T-helper 22 cell (primary cell): ENCODE data around the gene TTC32.

Source experiments
- DNase-seq: peaks from one replicate; pipeline ENCODE4 v3.0.0-alpha.2; 2020; ENCODE audit warnings: low read depth

Gene TTC32

DNA sequence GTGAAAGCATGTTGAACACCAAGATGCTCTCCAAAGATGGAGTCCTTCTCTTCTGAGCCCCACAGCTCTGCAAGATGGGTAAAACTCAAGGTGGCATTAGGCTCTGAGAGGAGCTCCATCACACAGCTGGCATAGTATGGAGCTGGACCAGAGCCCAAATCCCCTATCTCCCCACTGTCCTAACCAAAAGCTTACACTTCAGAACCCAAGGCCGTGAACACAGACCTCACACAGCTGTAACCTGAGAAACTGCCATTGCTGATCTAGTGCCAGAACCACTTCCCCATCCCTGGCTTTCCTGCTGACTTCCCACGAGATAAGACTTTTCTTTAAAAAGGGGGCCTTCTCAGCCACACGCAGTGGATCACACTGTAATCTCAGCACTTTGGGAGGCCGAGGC lies 25.0 kb downstream of the TTC32 start:
- no peak for DNase-seq

DNA sequence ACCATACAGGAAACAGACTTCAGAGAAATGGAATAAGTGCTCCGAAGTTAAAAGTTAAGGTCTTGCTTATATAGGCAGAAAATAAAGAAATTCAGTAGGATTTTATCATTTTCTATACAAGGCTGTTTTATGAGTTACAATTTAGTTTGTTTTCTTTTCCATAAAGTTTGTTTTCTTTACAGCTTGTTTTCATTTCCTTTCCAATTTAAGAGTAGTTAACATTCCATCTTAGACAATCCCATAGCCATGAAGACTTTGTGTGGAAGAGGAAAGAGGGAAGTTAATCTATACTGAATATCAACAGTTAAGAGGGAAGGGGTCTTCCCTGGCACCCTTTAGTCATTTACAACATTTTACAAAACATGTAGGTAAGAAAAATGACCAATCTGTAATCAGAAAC lies 26.5 kb downstream of the TTC32 start:
- DNase-seq = no peak

DNA sequence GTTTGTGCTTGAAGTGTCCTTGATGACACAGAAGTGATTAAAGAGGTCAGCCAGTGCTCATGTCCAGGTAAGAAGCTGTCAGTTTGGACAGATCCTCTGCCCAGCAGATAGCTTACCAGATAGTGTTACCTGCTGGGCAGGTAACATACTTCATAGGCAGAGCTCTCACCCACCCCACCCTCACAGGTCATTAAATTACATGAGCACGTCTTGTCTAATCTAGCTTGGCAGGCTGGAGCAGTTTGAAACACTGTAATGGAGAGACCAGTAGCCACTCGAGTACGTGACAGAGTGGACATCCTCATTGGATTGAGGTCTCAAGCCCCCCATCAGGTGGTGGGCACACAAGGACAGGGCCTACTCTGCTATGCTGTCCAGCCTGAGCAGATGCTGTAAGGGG lies 27.1 kb downstream of the TTC32 start:
- no peak for DNase-seq

DNA sequence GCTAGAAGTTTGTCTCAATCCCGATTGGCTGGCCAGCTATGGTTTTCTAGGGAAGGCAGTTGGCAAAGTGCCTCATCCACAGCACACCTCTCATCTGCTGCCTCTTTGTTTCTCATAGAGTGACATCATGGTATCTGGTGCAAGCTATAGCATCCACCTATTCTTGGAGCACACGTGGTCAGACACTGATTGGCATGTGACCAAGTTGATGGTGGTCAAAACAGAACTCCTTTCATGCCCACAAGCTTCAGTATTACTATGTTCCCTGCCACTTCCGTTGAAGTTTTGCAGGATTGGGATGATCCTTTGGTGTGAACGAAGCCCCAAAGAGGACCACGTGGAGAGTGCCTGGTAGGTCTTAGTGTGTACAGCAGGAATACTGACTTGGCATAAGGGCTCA lies 28.8 kb downstream of the TTC32 start:
- DNase-seq = no peak

DNA sequence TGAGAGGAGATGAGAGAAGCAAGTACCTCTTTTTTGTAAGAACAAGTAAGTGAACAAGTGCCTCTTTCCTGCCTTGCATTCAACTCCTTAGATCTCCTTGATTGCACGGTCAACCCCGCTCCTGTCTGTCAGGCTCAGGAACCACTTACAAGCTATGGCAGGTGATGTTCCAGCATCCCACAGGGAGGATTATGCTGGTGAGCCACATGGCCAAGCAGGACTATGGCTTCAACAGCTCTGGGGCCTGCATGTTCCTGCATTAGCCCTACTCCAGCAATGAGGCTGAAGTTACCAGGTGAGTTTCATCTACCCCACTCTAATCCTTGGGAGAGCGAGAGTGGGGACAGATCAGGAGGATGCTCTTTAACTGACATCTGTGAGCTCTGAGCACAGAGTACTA lies 29.5 kb downstream of the TTC32 start:
- no peak for DNase-seq

DNA sequence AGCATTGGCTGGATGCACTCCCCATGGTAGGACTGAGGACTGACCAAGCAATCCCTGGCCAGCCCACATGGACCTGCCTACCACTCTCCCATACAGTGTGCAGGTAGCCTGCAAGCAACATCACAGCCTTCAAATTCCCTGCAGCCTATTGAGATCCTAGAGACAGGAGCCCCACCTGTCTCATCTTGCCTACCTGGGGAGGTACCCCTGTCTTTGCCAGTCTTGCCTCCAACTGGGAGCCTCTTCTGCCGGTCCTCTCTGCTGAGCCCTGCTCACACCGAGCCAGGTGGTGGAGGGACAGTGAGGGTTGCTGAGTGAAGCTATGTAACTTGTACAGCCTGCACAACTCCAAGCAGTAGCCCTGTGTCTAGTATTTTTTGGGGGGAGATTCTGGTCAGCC lies 29.9 kb downstream of the TTC32 start:
- DNase-seq = no peak

DNA sequence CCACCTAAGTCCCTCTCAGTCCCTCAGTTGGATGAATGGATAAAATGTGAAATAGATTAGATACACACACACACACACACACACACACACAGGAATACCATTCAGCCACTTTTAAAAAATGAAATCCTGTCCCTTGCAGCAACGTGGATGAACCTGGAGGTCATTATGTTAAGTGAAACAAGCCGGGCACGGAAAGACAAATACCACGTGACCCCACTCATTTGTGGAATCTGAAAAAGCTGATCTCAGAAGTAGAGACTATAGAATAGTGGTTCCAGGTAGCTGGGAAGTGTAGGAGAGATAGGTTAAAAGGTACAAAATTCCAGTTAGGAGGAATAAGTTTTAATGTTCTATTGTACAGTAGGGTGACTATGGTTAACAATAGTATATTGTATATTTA lies 31.0 kb downstream of the TTC32 start:
- DNase-seq = no peak

DNA sequence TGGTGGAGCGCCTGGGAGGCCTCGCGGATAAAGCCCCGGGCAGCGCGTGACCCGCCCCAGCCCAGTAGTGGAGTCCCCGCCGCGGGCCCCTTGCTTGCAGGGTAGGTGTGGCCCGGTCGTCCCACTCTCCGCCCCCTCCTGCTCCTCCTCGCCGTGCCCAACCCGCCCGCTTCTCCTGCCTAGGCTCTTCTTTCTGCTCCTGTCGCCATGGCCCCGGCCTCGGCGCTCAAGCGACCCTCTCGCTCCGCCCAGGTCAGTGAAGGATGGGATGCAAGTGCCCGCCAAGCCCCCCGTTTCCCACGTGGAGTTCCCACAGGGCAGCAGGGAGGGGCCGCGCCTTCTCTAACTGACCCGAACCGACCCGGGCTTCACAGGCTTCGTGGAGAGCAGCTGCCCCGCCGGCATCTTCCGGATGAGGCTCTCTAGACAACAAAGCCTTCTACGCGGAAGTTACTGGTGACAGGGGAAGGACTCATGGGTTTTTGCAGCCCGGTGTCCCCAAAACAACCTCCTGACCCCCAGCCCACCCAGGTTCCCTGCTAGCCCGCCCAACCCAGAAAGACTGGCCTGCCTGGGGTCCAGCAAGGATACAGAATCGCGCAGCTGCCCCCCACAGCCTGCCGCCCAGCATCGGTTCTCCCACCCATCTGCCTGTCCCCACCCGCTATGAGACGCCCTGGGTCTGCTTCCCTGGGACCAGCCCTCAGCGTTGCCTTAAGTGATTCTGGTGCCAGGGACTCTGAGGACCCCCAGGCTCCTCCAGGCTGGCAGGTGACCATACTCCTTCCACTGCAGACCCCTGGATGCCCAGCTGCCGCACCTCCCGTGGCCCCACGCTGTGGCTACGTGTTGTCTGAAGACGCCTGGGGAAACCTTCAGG lies 32.8 kb downstream of the TTC32 start:
- peak; percentile 32 for DNase-seq

DNA sequence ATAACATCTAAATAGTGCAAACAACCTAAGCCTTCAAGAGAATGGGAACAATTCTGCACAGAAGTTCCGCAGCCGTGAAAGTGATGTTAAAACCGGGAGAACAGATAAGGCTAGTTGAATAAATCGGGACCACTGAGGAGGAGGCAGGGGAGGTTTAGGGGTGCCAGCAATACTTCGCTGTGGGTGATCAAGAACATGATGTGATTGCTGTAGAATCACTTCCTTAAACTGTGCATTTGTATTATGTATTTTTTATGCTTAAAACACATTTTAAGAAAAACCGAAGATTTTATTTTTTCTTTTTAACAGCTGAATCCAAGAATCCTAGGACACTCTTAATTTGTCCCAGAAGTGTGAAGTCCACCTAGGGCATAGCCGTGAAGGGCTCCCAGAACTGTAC lies 33.6 kb downstream of the TTC32 start:
- no peak for DNase-seq

DNA sequence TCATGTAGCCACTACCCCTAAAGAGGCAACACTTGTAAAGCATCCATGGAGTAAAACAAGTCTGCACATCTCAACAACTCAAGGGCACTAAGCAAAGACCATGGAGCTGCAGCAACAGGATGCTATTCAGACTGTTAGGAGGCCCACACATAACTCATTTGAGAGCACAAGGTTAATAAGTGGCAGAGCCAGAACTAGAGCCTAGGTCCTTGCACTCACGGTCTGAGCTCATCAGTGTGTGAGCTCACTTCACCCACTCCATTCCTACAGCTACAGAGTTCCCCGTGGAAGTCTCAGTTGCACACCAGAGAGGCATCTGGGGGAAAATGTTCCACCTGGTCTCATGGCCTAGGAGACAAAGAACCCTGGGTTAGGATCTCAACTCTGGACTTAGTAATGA lies 35.0 kb downstream of the TTC32 start:
- no peak for DNase-seq

DNA sequence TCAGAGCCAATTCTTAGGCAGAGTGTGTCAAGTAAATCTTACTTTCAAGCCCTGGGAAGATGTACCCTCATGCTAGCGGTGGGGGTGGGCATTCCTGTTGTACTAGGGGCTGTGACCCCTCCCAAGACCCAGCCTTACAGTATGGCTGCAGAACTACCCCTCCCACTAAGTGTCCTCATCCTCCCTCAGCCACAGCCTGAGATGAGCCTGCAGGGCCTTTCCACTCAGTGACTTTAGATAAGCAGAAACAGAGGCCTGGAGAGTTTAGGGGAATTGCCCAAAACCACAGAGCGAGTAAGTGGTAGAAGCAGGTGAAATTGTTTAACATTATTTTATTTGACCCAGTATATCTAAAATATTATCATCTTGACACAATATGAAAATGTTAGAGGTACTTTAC lies 36.6 kb downstream of the TTC32 start:
- no peak for DNase-seq

DNA sequence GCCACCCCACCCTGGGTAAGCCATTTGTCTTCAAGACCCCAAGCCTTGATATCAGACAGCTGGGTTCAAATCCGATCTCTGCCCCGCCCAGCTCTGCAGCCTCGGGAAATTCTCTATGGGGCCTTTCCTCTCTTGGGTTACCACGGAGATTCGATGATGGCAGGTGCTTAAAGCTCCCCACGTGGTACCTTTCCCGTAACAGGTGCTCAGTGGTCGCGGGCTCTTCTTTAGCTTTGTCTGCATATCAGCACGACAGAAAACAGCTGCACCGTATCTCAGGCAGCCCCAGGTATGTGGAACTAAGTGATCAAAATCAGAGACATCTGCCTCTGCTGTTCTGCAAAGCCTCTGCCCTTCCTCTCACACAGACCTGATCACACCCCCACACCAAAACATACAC lies 37.4 kb downstream of the TTC32 start:
- DNase-seq = no peak

DNA sequence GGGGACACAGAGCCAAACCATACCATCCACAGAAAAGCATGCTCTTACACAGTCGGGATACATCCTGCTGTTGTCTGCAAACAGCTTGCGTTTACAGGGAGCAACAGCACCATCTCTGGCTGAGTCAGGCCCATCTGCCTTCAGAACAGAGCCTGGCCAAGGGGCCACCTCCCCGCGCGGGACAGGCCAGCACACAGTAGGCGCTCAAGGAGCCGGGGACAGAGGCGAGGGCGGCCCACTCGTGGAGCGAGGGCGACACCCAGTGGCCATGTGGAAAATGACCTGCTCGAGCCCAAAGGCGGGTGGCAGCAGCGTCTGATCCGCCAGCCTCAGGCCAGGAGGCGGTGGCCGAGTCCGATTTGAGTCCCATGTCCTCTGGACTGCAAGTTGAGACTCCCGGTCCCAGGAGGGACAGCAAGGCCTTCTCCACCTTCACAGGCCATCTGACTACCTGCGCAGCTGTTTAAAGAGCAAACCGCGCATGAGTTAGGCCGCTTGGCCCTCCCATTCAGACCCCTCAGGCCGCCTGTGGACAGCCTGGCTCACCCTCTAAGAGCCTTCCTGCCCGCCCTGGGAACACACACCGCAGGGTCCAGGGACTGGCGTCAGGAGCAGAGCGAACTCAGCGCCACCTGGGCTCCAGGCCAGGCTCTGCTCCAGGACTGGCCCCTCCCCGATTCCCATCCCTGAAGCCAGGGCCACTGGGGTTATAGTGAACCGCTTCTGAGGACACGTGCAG lies 38.3 kb downstream of the TTC32 start:
- peak; percentile 19 for DNase-seq

DNA sequence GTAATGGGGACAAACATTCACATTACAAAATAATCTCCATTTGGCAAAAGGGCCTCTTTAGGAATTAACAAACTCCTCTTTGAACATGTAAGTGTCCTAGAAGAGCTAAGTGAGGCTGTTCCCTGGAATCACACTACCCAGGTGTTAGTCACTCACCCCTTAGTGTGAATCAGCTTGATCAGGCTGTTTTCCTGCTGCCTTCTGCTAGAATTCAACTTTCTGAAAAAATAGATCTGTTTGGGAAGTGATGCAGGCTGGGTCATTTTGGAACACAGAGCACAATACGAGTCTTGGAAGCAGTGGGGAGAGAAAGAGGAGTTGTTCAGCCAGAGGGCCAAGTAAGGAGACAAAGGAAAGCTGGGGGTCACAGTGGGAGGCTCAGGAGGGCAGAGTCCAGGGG lies 40.0 kb downstream of the TTC32 start:
- DNase-seq = no peak

DNA sequence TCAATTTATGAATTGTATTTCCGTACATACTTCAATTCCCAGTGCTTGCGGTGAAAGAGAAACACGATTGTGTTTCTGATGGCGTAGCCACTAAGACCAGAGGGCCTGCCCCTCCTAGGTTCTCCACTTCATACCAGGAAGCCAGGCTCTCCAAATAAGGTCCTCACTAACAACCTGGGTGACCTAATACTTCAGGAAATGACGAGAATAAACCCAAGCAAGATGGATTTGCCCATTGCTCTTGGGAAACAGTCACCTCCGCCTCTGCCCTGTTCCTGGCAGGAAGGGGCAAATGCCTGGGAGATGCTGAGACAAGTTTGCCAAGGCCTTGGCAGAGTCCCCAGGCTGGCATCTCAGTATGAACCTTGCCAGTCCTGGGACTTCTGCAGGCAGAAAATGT lies 41.8 kb downstream of the TTC32 start:
- no peak for DNase-seq

DNA sequence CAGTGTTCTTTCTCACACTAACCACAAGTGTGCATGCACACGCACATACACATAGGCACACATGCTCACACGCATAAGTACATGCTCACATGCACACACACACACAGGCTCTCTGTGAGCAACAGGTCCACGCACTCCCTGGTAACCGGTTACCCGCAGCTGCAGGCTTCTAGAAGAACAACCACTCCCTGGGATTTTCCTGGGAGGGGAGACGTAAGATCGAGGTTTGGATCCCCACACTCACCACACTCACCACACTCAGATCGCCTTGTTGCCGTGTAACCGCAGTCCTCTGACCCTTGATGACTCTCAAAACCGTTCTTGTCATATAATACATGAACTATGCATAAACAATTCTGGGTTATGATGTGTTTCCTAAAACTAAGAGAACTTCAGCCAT lies 42.2 kb downstream of the TTC32 start:
- DNase-seq = no peak

DNA sequence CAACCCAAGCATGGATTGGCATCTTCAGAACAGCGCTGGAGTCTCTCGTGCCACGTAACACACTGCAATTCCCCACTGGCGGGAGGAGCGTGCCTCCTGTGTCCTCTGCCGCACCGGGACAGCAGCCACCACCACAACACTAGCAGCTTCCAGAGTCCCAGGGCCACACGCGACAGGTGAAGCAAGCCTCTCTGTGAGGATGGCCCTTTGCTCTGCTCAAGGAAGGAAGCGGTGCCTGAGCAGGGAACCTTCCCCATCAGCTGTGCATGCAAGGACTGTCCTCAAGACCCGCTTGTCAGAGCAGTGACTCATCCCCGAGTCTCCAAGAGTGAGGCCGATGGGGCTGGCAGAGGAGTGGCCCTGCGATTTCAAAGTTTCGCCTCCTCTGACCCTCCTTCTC lies 44.0 kb downstream of the TTC32 start:
- DNase-seq = no peak

DNA sequence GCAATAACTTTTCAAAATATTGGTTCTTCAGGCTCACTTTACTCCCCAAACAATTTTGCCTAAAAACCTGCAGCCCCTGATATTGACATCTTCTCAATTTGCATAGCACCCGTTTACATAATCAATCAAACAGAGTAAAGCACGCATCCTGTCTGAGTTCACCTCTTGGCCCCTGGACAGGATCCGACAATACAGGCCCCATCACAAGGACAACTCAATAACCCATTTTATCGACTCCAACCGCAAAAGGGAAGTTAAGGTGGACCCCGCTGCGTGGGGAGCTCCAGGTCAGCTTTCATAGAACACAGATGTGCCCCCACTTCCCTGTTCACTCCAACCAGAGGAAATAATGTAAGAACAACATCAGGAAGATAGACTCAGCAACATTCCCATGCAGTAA lies 44.7 kb downstream of the TTC32 start:
- DNase-seq = no peak

DNA sequence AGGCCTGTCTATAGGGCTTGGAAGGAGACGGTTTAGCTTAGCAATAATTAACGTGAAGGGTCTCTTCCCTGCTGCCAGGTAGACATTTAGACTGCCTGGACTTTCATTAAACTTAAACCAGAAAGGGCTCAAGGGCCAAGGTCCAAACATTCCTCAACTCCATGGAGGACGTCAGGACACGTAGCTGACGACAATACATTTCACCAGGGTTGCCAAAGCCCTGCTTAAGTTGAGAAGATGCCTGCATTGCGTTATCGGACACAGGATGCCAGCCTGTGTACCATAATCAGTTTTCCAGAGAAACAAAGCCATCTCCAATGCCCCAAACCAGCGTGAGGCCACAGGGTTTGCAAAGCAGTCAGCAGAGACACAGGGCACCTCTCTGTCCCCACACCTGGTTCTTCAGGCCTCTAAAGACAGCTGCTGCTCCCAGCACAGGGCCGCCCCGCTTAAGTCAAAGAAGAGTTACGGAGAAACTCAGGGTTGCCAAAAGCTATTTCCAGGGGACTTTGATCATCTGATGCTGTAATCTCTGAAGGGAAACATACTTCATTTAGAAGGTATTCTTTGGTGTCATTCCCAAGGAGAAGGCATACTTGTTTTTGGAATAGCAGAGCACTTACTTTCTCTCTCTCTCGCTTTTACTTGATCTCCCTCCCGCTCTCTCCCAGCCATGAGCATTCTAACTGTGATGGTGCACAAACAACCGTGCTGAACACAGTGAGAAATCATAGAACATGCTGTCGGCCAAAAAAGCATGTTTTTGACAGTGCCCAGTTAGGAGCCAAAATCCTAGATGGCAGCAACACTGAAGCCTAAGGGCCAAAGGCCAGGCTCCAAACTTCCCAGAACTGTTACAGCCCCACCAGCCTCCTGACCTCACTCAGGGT lies 46.0 kb downstream of the TTC32 start:
- no peak for DNase-seq

DNA sequence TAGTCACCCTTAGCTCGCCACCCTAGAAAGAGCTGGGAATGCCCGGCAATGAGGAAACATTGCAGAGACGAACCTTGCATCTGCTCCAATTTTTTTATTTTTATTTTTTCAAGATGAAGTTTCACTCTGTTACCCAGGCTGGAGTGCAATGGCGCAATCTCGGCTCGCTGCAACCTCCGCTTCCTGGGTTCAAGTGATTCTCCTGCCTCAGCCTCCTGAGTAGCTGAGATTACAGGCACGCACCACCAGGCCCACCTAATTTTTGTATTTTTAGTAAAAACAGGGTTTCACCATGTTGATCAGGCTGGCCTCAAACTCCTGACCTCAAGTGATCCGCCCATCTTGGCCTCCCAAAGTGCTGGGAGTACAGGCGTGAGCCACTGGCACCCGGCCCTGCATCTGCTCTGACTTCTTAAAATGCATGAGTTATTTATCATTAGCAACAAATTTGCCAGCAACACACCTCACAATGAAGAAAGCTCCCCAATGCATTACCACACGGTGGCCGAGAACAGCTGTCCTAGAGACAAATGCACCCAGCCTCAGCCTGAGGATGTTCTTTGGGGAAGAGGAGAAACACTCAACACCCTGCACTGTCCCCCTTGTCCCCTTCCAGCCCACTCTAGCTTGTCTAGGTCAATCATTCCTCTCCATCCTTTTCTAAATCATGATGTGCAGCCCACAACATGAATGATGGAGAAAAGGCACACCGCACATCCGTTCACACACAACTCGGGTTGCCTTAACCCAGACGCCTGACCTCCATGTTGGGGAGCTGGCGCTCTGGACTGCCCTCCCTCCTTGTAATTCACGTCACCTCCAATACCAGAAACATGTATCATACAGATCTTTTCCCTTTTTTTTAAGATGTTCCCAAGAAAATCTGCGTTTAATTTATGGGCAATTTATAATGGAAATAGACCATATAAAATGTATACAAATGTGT lies 46.9 kb downstream of the TTC32 start:
- DNase-seq = no peak

DNA sequence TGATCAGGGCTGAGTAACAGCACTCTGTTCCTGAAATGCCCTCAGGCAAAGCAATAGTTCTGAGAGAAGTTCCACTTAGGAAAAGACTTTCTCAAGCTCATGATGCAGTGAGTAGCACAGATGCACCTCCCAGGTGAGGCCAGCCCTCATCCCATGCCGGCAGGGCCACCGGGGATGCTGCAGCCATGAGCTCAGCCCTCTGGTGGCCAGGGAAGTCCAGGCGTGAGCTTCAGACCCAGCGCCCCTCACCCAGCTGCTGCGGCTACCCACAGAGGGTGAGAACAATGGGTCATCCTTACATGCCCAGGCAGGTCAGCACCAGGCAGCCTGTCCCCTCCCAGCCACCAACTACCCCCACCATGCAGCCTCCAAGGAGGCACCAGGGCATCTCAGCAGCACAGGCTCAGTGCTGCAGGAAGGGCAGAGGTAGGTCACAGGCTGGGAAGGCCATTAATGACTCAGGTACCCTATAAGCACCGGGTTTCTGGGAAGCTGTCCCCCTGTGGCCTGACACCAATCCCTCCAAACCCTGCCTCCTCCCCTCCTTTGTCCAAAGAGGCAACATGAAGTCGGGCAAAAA lies 50.6 kb downstream of the TTC32 start:
- DNase-seq = no peak
